GM12873 (cell line): ENCODE results near the gene ACTN2.

Experiments used
- TF ChIP-seq, protein P1 (sequence below): IDR thresholded peaks from 2 replicates; pipeline ENCODE4 v1.5.1; 2012; ENCODE audit warnings: low read depth, mild to moderate bottlenecking, moderate library complexity, low read length, control low read depth; ENCODE audit not compliant: insufficient read depth; ENCODE audit errors: missing control alignments

ACTN2 gene

GRCh38 chr1:236808564-236809130 lies 122.3 kb downstream of the ACTN2 start:
- TF ChIP-seq, protein P1, sequence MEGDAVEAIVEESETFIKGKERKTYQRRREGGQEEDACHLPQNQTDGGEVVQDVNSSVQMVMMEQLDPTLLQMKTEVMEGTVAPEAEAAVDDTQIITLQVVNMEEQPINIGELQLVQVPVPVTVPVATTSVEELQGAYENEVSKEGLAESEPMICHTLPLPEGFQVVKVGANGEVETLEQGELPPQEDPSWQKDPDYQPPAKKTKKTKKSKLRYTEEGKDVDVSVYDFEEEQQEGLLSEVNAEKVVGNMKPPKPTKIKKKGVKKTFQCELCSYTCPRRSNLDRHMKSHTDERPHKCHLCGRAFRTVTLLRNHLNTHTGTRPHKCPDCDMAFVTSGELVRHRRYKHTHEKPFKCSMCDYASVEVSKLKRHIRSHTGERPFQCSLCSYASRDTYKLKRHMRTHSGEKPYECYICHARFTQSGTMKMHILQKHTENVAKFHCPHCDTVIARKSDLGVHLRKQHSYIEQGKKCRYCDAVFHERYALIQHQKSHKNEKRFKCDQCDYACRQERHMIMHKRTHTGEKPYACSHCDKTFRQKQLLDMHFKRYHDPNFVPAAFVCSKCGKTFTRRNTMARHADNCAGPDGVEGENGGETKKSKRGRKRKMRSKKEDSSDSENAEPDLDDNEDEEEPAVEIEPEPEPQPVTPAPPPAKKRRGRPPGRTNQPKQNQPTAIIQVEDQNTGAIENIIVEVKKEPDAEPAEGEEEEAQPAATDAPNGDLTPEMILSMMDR: no peak

DNA sequence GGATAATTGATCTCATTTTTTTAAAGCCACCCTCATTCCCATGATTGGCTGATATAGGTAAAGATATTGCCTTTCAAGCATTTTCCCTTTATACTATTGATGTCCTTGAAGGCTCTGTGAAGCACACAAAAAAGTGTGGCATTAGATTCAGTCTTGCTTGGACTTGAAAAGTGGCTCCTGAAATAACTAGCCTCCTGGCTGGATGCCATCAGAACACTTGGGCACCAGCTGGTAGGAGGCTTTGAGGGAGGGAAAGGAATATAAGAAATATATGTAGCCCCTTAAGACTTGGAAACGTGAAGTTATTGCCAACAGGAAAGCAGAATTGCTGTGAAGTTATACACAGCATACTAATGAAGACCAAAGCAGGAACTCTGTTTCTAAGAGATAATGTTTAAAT lies 122.8 kb downstream of the ACTN2 start:
- TF ChIP-seq, protein P1: no peak

DNA sequence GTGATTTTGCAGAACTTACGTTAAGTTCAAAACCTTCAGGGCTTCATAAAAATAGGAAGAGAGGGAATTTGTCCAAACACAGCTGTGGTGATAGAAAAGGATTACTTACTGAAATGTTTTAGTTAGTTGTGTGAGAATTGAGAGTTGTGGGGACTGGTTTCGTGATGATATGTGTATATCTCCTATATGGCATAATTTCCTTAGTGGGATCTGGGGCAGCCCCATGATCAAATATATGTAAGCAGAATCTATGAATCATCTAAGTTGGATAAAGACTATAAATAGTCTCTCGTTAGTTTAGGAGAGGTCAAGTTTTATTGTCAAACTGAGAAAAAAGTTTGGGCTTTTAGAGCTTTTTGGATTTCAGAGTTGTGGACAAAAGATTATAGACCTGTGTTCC lies 123.7 kb downstream of the ACTN2 start:
- TF ChIP-seq, protein P1: no peak

DNA sequence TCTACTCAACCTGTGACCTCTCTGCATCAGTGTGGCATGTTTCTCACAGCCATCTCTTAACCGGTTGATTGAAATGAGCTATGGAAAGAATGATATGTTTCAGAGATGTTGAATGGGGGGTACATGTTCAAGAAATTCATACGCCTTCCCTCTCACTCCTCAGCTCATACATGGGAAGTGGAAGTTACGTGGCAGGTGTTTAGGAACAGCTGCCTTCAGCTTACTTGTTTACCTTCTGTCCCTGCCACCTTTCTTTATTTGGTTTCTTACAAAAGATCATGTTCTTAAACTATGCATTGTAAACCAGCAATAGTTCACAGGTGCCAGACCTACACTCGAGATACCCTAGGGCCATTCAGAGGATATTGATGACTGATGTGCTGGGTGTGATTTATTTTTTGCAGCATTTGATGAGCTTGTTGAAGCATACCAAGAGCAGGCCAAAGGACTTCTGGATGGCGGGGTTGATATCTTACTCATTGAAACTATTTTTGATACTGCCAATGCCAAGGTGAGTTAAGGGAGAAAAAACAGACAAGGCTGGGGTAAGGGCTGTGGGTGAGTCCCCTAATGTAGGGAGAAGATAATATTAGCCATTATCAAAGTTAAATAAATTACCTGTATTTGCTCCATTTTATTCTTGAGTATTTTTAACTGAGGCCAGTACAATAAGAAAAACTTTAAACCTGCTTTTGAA lies 126.2 kb downstream of the ACTN2 start:
- TF ChIP-seq, protein P1: no peak
